IMR-90 (cell line): ENCODE measurements around the gene PRR5. TPM values are rescaled to one million over a fixed set of nuclear protein-coding genes. Genes with fewer than 3 reads are reported as not detected.

Source experiments
- ATAC-seq: fragments of 200-7000 bp; cut with Tn5 transposase; 2 replicates; pipeline ENCODE4 v1.9.1; 2020; ENCODE audit warnings: low read depth, mild to moderate bottlenecking, moderate library complexity
- BruUV-seq: library from RNA; stranded (reverse); fragments of 400-500 nt; replicated peaks from 2 replicates; lab custom pipeline; 2021; lab: Mats Ljungman, UMichigan
- CTCF ChIA-PET: fragments of 300-600 bp; formaldehyde crosslinking; extraction: SDS; loops from one replicate; lab custom pipeline; 2021; ENCODE audit warnings: antibody characterized with exemption; lab: Yijun Ruan, JAX
- POLR2A ChIA-PET: fragments of 300-600 bp; sonication (Branson Sonifier 250); formaldehyde crosslinking; loops from one replicate; lab custom pipeline; 2022; ENCODE audit warnings: antibody characterized with exemption; ENCODE audit not compliant: unreplicated experiment; lab: Charles Lee
- DNase-seq: peaks from one replicate; pipeline ENCODE4 v3.0.0; 2013
- H2AFZ ChIP-seq: replicated peaks from 2 replicates; pipeline ENCODE3; 2013; ENCODE audit warnings: low read length, mild to moderate bottlenecking; ENCODE audit not compliant: poor library complexity
- H2AK5ac ChIP-seq: 2 replicates; pipeline ENCODE4 v1.6.1; 2013; ENCODE audit warnings: low read depth, low read length, inconsistent platforms
- H2AK9ac ChIP-seq: replicated peaks from 2 replicates; pipeline ENCODE3; 2013; ENCODE audit warnings: mild to moderate bottlenecking, low read depth, low read length, moderate library complexity; ENCODE audit not compliant: poor library complexity
- H2BK120ac ChIP-seq: 2 replicates; pipeline ENCODE4 v1.6.1; 2013; ENCODE audit warnings: low read depth, low read length, inconsistent platforms
- H2BK15ac ChIP-seq: 3 replicates; pipeline ENCODE4 v1.6.1; 2013; ENCODE audit warnings: low read depth, low read length, inconsistent platforms
- H2BK20ac ChIP-seq: 2 replicates; pipeline ENCODE4 v1.6.1; 2013; ENCODE audit warnings: low read depth, mild to moderate bottlenecking, inconsistent platforms, low read length, moderate library complexity
- H2BK5ac ChIP-seq: 2 replicates; pipeline ENCODE4 v1.6.1; 2013; ENCODE audit warnings: mild to moderate bottlenecking, low read depth, low read length, inconsistent platforms; ENCODE audit not compliant: poor library complexity, severe bottlenecking
- H3K14ac ChIP-seq: replicated peaks from 2 replicates; pipeline ENCODE4 v1.6.1; 2013; ENCODE audit warnings: low read depth, low read length, inconsistent platforms
- H3K18ac ChIP-seq: 2 replicates; pipeline ENCODE4 v1.6.1; 2013; ENCODE audit warnings: low read depth, low read length, control low read depth
- H3K23ac ChIP-seq: 2 replicates; pipeline ENCODE4 v1.6.1; 2013; ENCODE audit warnings: low read depth, low read length, inconsistent platforms
- H3K27ac ChIP-seq: 2 replicates; pipeline ENCODE4 v1.5.1; 2013; ENCODE audit warnings: mild to moderate bottlenecking, control low read depth, low read length; ENCODE audit not compliant: insufficient read depth
- H3K27me3 ChIP-seq: 2 replicates; pipeline ENCODE4 v1.6.1; 2013; ENCODE audit warnings: low read length; ENCODE audit not compliant: control insufficient read depth, insufficient read depth
- H3K36me3 ChIP-seq: 2 replicates; pipeline ENCODE4 v1.6.1; 2013; ENCODE audit warnings: low read length, mixed read lengths; ENCODE audit not compliant: control insufficient read depth, insufficient read depth
- H3K4ac ChIP-seq: 2 replicates; pipeline ENCODE4 v1.6.1; 2013; ENCODE audit warnings: low read depth, low read length, inconsistent platforms
- H3K4me1 ChIP-seq: 2 replicates; pipeline ENCODE4 v1.6.1; 2013; ENCODE audit warnings: low read length, mixed read lengths; ENCODE audit not compliant: control insufficient read depth, insufficient read depth
- H3K4me2 ChIP-seq: 2 replicates; pipeline ENCODE4 v1.6.1; 2013; ENCODE audit warnings: low read depth, mild to moderate bottlenecking, control low read depth, low read length, moderate library complexity
- H3K4me3 ChIP-seq: 2 replicates; pipeline ENCODE4 v1.5.1; 2013; ENCODE audit warnings: low read depth, mild to moderate bottlenecking, control low read depth, low read length, moderate library complexity; ENCODE audit not compliant: insufficient read depth
- H3K56ac ChIP-seq: 2 replicates; pipeline ENCODE4 v1.6.1; 2013; ENCODE audit warnings: low read length, inconsistent platforms; ENCODE audit not compliant: insufficient read depth; ENCODE audit errors: extremely low read depth
- H3K79me1 ChIP-seq, 2 experiments: 2 replicates each; pipeline ENCODE4 v1.6.1; 2013; ENCODE audit warnings: low read length in 2 of 2, inconsistent platforms in 1 of 2, low read depth in 1 of 2
- H3K9ac ChIP-seq: 2 replicates; pipeline ENCODE4 v1.6.1; 2013; ENCODE audit warnings: low read depth, low read length, control low read depth
- H3K9me1 ChIP-seq: 2 replicates; pipeline ENCODE4 v1.6.1; 2013; ENCODE audit warnings: low read length, inconsistent platforms; ENCODE audit not compliant: insufficient read depth
- H3K9me3 ChIP-seq: 2 replicates; pipeline ENCODE4 v1.6.1; 2013; ENCODE audit warnings: low read length; ENCODE audit not compliant: control insufficient read depth, insufficient read depth
- H4K20me1 ChIP-seq: 2 replicates; pipeline ENCODE4 v1.6.1; 2013; ENCODE audit warnings: low read length, inconsistent platforms; ENCODE audit not compliant: insufficient read depth
- H4K5ac ChIP-seq: 2 replicates; pipeline ENCODE4 v1.6.1; 2013; ENCODE audit warnings: mild to moderate bottlenecking, low read depth, low read length, control low read depth
- H4K8ac ChIP-seq, 2 experiments: 2 replicates each; pipeline ENCODE4 v1.6.1; 2013; ENCODE audit warnings: low read depth in 2 of 2, low read length in 2 of 2, control low read depth in 1 of 2, inconsistent platforms in 1 of 2
- H4K91ac ChIP-seq: 2 replicates; pipeline ENCODE4 v1.6.1; 2013; ENCODE audit warnings: low read depth, low read length, inconsistent platforms; ENCODE audit not compliant: insufficient read depth
- BHLHE40 ChIP-seq: fragments of 150-350 bp; IDR thresholded peaks from 2 replicates; pipeline ENCODE4 v1.6.1; 2016; ENCODE audit warnings: mild to moderate bottlenecking, low read depth, low read length
- CEBPB ChIP-seq: IDR thresholded peaks from 2 replicates; pipeline ENCODE4 v1.6.1; 2012; ENCODE audit warnings: low read depth, low read length, improper control_type of control experiment
- CHD1 ChIP-seq: IDR thresholded peaks from 2 replicates; pipeline ENCODE4 v1.6.1; 2012; ENCODE audit warnings: low read depth, low read length, improper control_type of control experiment
- CTCF ChIP-seq: conservative IDR thresholded peaks from 2 replicates; pipeline ENCODE4 v1.5.1; 2012; ENCODE audit warnings: mild to moderate bottlenecking, low read depth, low read length, improper control_type of control experiment
- ELK1 ChIP-seq: fragments of 150-350 bp; IDR thresholded peaks from 2 replicates; pipeline ENCODE4 v1.6.1; 2016; ENCODE audit warnings: low read depth, mild to moderate bottlenecking, low read length, moderate library complexity, borderline replicate concordance
- FOS ChIP-seq: fragments of 150-350 bp; IDR thresholded peaks from 2 replicates; pipeline ENCODE4 v1.6.1; 2016; ENCODE audit warnings: low read depth, low read length
- MAFK ChIP-seq: IDR thresholded peaks from 2 replicates; pipeline ENCODE4 v1.6.1; 2012; ENCODE audit warnings: low read depth, low read length, improper control_type of control experiment
- MAZ ChIP-seq: IDR thresholded peaks from 2 replicates; pipeline ENCODE4 v1.6.1; 2012; ENCODE audit warnings: low read depth, mild to moderate bottlenecking, low read length, improper control_type of control experiment, moderate library complexity, borderline replicate concordance
- MXI1 ChIP-seq: IDR thresholded peaks from 2 replicates; pipeline ENCODE4 v1.6.1; 2012; ENCODE audit warnings: low read depth, mild to moderate bottlenecking, low read length, moderate library complexity, borderline replicate concordance
- NFE2L2 ChIP-seq: fragments of 150-350 bp; IDR thresholded peaks from 2 replicates; pipeline ENCODE4 v1.6.1; 2016; ENCODE audit warnings: low read depth, mild to moderate bottlenecking, low read length
- POLR2A ChIP-seq: IDR thresholded peaks from 2 replicates; pipeline ENCODE4 v1.6.1; 2012; ENCODE audit warnings: mild to moderate bottlenecking, low read depth, low read length
- RAD21 ChIP-seq: IDR thresholded peaks from 2 replicates; pipeline ENCODE4 v1.6.1; 2012; ENCODE audit warnings: low read length, improper control_type of control experiment
- RCOR1 ChIP-seq: IDR thresholded peaks from 2 replicates; pipeline ENCODE4 v1.6.1; 2012; ENCODE audit warnings: mild to moderate bottlenecking, low read length, improper control_type of control experiment; ENCODE audit not compliant: insufficient replicate concordance
- RFX5 ChIP-seq: IDR thresholded peaks from 2 replicates; pipeline ENCODE4 v1.8.0; 2012; ENCODE audit warnings: low read depth, mild to moderate bottlenecking, low read length, moderate library complexity
- SMC3 ChIP-seq: fragments of 150-350 bp; IDR thresholded peaks from 2 replicates; pipeline ENCODE4 v1.6.1; 2016; ENCODE audit warnings: low read depth, mild to moderate bottlenecking, antibody characterized with exemption, low read length, moderate library complexity
- USF2 ChIP-seq: fragments of 150-350 bp; IDR thresholded peaks from 2 replicates; pipeline ENCODE4 v1.6.1; 2017; ENCODE audit warnings: mild to moderate bottlenecking, antibody characterized with exemption, low read length, low read depth
- WGBS, 2 experiments: methylation state at CpG; one replicate each; pipeline versions ENCODE4 v1.1.5 to v1.1.7; 2013; ENCODE audit warnings: missing lambda C conversion rate in 2 of 2; ENCODE audit not compliant: insufficient read length in 1 of 2; ENCODE audit errors: extremely low coverage in 2 of 2; 5-methylcytosine and 5-hydroxymethylcytosine counted together
- dilution Hi-C: fragments of 300-500 bp; cut with HindIII; formaldehyde crosslinking; loops from one replicate; pipeline ENCODE4 v1.14.3; 2018; ENCODE audit warnings: low sequenced_read_pairs; ENCODE audit not compliant: unreplicated experiment
- in situ Hi-C: fragments of 300-500 bp; cut with MboI; formaldehyde crosslinking; loops from 3 replicates; pipeline ENCODE4 v1.14.3; 2019; ENCODE audit warnings: low sequenced_read_pairs, inconsistent platforms, mixed read lengths
- intact Hi-C: fragments of 100-400 bp; cut with micrococcal nuclease; formaldehyde crosslinking; loops from 2 replicates; pipeline ENCODE4 v1.10.0; 2022
- polyA plus RNA-seq, 3 experiments: library from polyadenylated mRNA; depleted of rRNA; stranded (reverse); fragments of >200 nt; gene quantifications; 2 replicates each; pipeline ENCODE4 v1.2.3, GENCODE V29; 2012; ENCODE audit warnings: low replicate concordance in 1 of 3
- total RNA-seq: library from RNA; depleted of rRNA; stranded (reverse); fragments of >200 nt; gene quantifications from 2 replicates; pipeline ENCODE4 v1.2.3, GENCODE V29; 2012

The PRR5 gene
- total and polyA plus RNA-seq, 2 of the 4 experiments (the other 2 are of a cell fraction), result 8.1 to 24.3 TPM

- Histone ChIP-seq H3K9me1 (peaks cover 11% of the 10 kb centered on the region), H3K36me3 (peaks cover 14% of the 10 kb centered on the region), H3K4me2 (no peak overlapping the region), H3K14ac (no peak overlapping the region), H2BK120ac (no peak overlapping the region), H2BK20ac (no peak overlapping the region), H3K56ac (no peak overlapping the region), H2AFZ (peak overlapping the region; percentile 32), H2AK9ac (no peak overlapping the region), H2BK5ac (no peak overlapping the region), H3K23ac (no peak overlapping the region), H3K27ac (no peak overlapping the region), H4K91ac (no peak overlapping the region), H2AK5ac (no peak overlapping the region), H3K9ac (no peak overlapping the region), H3K27me3 (no peaks in the 10 kb centered on the region), H3K4me1 (peaks cover 23% of the 10 kb centered on the region), H3K79me1 (peaks cover 4 to 10% of the 10 kb centered on the region in 2 experiments; a peak in 1 of 4 replicates), H3K4me3 (no peak overlapping the region), H3K18ac (no peak overlapping the region), H3K9me3 (no peaks in the 10 kb centered on the region), H3K4ac (no peak overlapping the region), H4K20me1 (peaks cover 21% of the 10 kb centered on the region), H4K5ac (no peak overlapping the region), H2BK15ac (no peak overlapping the region), H4K8ac (no peak overlapping the region)
- no peak for ATAC-seq
- intact Hi-C loops, result loop anchor here (5.0 kb wide), 1 partner anchor 180 kb away; no protein-coding TSS in a partner anchor
- BruUV-seq, result no TSS peak
- dilution Hi-C loops, result no loop called here
- no peak for DNase-seq
- ChIA-PET CTCF (no interaction called here), POLR2A (no interaction called here)
- in situ Hi-C loops, result no loop called here
- TF ChIP-seq POLR2A (no peak), ELK1 (no peak), MXI1 (no peak), USF2 (no peak), RFX5 (no peak), CEBPB (no peak), SMC3 (no peak), BHLHE40 (no peak), FOS (no peak), RCOR1 (no peak), NFE2L2 (no peak), MAFK (no peak), CHD1 (no peak), RAD21 (no peak), CTCF (no peak), MAZ (no peak)
- 80% methylated on average over 19 of the region's 27 CpGs; no CpG with 5 or more reads in 1 of the 2 experiments for WGBS, 2 experiments
Observed at GRCh38 chr22:44732661-44733060, 30.7 kb downstream of the PRR5 start.
